Measurements from ENCODE around the gene CUBN. TPM values are rescaled to one million over a fixed set of nuclear protein-coding genes. Genes with fewer than 3 reads are reported as not detected.
"Not testable (repeated sequence)": the region's sequence is repeated elsewhere in the genome, so short reads cannot be mapped to it uniquely, and the experiment has no call there.

CUBN gene
- total RNA-seq, 1 donor from 2014 or later, result 1.4 TPM

DNA sequence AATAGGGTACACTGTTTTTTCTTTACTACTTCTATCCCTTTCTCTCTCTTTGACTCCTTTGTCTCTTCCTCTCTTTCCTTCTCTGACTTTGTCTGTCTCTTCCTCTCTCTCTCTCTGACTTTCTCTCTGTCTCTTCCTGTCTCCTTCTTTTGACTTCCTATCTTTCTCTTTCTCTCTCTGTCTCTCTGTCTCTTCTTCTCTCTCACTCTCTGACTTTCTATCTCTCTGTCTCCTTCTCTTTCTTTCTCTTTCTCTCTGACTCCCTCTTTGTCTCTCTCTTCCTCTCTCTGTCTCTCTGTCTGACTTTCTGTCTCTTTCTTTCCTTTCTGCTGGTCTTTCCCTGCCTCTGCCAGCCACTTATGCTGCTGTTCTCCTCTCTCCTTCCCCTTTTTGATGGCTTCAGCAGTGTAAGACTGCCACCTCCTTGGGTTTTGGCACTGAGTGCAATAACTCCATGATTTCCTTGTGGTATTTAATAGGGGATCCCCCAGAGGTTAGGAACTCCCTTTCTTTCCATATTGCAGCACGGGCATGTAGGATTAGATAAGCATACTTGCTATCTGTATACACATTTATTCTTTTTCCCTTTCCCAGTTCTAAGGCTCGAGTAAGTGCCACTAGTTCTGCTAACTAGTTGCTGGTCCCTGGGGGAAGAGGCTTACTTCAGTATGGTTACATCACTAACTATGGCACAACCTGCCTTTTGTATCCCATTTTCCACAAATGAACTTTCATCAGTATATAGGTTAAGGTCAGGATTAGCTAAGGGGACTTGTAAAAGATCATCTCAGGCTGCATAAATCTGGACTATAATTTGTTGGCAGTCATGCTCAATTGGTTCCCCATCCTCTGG is 116.3 kb downstream of the CUBN start:
- not testable (repeated sequence) for DNase-seq (ENCODE audit: low spot score)

DNA sequence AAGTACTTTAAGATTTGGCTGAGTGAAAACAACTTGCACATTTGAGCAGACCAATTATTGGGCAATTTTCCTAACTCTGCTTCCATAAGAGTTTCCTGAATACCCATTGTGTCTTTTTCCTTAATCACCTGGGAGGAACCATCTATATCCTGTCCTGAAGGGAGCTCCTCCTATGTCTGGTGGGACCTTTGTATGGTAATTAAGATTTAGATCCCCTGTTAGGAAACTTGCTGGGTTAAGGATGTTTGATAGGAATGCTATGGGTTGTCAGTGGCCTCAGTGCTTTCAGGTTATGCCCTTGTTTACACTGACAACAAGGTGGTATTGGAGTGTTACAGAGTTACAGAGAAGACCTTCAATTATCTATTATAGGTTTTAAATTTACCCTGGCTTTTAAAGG is 116.9 kb downstream of the CUBN start:
- DNase-seq (ENCODE audit: low spot score), result not testable (repeated sequence)

DNA sequence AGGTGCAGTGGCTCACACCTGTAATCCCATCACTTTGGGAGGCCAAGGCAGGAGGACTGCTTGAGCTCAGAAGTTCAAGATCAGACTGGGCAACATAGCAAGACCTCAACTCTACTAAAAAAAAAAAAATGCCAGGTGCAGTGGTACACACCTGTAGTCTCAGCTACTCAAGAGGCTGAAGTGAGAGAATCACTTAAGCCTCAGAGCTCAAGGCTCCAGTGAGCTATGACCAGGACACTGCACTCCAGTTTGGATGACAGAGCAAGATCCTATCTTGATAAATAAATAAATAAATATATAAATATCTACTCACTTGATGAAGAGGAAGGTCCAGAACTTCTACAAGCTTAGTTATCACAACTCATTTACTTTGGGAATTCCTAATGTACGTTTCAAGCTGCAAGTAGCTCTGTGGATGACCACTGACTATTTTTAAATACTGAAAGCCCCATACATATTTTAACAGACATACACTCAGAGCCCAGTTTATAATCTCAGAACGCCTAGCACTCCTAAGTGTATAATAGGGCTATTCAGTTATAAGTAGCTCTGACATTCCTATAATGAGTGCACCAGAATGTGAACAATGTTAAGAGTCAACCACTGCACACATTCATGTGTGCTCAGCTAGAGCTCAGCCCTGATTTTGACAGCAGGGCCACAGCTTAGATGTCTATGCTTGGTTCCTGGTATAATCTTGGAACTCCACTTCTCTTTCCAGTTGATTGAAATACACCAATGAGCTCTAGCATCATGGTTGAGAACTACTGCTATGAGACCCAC is 119.1 kb downstream of the CUBN start:
- DNase-seq (ENCODE audit: low spot score), result no peak

DNA sequence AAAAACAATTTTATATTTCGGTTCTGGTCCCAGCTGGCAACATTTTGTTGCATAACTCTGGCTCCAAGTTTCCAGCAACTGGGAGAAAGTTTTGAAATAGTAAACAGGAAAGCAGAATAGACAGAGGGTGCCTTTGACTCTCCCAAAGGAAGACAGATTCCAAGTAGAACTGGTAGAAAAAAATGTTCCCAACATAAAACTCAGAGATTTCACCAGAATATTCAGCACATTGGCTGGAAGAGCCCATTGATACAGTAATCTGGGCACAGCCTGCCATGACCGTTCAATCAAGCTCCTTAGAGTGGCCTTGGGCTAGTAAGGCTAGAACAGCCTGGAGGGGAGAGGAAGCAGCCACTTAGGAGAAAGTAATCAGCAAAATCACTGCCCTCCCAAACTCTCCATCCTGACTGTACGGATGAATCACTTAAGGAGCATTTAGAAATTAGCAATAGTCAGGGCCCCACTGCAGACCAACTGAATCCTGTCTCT is 120.4 kb downstream of the CUBN start:
- DNase-seq (ENCODE audit: low spot score), result no peak

DNA sequence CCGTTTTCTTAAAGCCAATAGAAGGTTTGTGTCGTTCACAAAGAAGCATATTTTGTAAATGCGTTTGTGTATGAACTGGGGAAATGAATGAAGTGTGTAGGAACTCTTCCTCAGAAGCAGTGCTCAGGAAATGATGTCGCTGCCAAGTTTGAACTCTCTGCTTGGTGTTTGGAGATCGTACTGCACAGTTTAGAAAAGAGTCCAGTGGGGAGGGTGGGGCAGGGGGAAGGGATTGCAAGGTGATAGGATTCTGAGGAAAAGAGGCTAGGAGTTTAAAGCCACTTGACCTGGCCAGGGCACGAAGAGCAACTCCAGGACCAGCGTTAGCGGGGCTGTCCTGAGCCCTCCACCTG is 122.2 kb downstream of the CUBN start:
- peak; percentile 50 for DNase-seq (ENCODE audit: low spot score)

DNA sequence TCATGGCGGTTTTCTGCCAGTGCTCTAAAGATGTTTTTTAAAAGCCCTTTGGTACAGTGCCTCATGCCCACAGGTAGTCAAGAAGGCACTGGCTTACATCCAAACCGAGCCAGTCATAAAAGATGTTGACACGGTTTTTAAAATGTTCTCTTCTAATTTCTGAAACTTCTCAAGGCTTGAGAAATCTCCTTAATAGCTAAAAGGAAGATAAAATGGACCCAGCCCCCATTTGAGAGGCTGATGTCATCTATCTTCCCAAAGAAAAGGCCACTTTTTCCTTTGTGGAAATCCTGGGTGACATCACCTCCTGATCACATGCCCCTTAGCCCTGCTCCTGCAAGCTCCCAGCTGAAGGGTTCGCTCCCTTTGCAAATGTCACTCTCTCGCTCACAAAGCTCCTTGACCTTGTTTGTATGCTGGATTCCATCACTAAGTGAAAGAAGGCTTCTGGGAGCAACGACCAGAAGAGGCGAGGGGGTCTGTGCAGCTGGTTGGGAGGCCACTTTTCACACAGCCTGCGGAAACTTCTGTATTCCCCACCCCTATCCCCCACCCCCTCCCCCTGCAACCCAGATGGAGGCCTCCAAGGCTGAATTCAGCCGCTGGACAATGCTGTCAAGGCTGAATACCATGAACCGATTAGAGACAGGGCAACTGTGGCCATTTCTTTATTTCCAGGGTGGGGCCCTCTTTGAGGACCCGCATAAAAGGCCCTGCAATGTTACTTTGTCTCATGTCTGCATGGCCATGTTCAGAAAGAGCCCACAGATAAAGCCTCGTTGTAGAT is 122.8 kb downstream of the CUBN start:
- no peak for DNase-seq (ENCODE audit: low spot score)

DNA sequence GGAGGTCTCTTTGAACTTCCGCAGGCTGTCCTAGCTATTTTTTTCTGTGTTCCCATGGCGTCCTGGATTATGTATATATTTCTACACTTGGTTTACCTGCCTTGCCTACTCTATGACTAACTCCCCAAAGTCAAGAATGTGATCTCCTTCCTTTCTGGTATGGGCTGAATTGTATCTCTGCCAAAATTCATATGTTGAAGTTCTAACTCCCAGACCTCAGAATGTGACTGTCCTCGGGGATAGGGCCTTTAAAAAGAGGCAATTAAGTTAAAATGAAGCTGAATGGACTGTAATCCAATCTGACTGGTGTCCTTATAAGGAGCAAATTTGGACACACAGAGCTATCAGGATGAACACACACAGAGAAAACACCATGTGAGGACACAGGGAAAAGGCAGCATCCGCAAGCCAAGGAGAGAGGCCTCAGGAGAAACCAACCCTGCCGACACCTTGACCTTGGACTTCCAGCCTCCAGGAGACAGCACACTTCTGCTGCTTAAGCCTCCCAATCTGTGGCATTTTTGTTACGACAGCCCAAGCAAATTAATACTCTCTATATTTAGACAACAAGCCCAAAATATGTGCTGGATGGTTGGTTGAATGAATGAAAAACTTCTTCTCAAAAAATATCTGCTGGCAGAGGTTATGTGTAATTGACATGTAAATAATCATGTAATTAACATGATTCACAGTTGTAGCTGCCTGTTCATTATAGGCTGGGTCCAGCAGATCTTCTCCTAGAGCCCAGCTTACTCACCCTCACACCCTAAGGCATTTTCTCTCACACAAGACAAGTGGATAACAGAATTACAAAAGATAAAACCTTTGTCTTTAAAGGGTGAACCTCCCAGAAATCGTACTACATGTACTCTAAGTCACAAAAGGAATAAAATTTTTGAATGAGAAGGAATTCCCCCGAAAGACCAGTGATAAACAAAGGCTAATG is 123.7 kb downstream of the CUBN start:
- no peak for DNase-seq (ENCODE audit: low spot score)

DNA sequence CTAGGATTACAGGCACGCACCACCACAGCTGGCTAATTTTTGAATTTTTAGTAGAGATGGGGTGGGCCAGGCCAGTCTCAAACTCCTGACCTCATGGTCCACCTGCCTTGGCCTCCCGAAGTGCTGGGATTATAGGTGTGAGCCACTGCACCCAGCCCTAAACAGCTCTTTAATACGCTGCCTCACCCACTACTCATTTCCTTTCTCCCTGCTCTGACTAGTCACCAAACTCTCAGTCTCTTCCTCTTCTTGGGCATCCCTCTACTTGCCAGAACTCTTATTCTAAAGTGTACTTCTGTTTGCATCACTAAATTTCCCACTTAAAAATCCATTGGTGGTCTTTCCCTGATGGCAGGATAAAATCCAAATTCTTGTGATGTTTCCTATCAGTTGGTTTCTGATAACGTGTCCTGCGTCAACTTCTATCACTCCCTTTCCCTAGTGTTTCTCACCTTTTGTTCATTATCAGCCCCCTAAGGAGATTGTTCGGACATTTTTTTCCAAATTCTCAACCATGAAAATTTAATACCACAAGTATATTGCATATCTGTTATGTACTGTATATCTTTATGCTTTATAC is 124.7 kb downstream of the CUBN start:
- no peak for DNase-seq (ENCODE audit: low spot score)

DNA sequence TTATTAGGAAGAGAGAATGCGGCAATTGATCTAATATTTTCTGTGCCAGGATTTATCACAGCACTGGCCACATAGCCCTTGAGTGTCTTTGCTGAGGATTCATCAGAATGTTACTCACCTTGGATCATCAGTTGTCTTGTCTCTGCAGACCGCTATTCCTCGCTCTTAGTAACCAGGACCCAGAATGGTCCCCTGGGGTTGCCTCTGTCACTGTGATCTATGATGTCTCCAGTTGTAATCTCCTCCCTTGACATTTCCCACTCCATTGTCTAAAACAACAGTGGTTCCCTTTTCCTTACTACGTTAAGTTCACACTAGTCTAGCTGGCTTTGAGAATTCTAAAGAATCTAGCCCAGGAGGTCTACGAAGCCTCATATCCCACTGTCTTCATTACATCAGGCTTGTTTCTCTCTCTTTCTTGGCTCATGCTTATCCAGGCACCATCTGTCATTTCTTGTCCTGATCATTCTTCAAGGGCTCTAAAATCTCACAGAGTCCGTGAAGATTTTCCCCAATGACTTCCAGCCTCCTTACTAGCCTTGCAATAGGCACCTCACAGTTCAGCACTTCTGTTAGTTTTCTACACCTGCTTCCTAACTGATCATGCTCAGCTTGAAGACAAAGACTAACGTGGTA is 125.8 kb downstream of the CUBN start:
- DNase-seq (ENCODE audit: low spot score), result no peak

DNA sequence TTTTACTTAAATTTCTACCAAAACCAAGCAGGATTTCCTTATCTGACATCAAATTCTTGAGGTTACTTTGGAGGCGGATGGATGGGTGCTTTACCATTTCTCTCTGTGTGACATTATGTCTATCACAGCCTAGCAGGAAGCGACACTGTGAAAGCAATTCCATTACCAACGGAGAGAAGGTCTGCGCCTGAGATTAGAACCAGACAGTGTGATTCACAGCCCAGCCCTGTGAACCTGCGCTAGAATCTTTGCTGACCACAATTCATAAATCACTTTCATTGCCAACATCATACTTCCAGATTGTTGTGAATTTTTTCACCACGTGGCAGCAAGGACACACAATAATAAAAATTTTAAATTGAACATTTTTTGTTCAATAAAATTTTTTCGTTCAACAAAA is 126.5 kb downstream of the CUBN start:
- DNase-seq (ENCODE audit: low spot score), result peak; percentile 58

DNA sequence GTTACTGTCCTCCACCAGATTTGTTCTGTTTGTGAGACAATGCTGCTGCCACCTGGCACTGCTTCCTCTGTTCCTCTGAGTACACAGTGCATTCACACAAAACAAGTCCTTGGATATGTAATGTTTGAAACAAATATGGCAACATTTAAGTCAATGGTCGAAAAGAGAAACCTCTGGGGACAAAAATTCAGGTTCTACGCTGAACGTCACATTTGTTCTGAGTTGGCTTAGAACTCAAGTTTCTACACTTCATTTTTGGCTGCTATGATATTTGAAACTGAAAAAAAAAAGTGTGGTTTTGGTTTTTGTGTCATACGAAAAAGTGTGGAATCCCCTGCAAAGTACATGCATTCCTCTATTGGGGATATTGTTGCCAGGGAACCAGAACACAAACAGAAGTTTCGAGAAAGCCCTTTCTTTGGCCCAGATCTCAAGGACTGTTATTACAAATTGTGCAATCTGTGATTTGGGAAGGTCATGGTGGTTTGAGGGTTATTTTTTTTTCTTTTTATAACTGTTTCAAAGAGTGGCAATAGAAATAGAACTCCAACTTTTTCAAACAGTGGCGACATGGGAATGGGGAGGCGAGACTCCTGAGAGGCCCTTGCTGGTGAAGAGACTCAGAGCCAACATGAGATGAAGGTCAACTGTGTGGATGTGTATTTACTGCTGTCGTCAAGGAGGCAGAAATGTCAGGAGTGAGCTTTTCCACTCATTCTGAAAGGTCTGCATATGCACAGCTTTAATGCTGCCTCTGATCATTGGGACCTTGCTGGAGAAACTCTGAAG is 127.5 kb downstream of the CUBN start:
- peak; percentile 85 for DNase-seq (ENCODE audit: low spot score)

DNA sequence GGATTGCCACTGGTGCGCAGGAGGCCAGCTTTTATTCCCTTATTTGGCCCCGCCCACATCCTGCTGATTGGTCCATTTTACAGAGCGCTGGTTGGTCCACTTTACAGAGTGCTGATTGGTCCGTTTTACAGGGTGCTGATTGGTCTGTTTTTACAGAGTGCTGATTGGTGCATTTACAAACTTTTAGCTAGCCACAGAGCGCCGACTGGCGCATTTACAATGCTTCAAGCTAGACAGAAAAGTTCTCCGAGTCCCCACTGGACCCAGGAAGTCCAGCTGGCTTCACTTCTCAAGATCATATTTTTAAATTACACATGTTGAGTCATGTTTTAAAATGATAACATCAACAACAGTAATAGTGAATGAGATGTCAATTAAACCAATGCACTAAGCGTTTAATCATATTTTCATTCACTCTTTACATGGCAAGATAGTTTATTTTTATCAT is 128.3 kb downstream of the CUBN start:
- no peak for DNase-seq (ENCODE audit: low spot score)

DNA sequence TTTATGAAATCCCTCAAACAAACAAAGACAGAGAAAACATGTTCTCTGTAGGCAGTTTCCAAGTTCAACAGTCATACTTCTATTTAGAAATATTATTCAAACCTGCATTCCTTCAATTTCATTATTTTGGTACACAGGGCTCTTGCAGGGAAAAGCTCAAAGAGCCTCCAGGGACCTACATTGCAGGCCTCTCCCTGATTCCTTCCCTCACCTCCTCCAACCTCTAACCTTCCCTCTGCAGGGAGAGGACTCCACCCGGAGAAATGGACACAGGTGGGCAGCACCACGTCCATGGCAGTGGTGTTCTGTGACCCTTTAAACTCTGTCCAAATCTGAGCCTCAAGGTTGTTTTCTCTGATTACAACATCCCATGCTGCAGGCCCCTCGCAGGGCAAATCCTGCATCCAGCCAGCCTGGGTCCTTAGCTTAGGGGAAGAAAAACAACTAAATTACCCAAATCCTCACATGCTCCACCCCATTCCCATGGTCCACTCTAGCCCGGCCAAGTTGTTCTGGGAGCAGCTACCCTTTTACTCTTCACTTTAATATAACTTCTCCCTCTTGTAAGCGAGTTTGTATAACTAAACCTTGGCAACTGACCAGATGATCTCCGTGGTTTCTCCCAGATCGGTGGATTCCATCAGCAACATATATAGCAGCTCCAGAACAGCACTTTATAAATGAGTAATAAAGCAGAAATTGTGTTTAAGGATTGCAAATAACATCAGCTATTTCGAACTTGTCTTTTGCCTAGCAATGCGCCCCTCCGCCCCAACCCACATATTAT is 129.8 kb downstream of the CUBN start:
- DNase-seq (ENCODE audit: low spot score), result peak; percentile 52

DNA sequence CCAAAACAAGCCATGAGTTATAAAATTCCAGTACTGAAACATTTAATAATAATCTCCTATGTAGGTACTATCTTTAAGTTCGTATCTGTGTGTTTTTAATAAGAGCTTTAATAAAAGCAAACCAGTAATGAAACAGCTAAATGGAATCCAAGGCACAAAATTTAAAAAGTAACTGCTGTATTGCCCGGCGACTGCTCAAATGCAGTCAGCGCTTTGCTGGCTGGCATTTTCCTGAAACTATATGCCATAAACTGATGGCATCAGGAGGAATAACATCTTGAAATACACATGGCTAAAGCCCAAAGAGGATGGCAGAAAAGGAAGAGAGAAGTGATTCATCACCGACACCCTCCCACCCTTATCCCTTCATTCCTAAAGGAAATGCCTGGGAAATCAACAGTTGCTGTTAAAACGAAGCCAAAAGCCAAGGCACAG is 133.1 kb downstream of the CUBN start:
- DNase-seq (ENCODE audit: low spot score), result peak; percentile 61

DNA sequence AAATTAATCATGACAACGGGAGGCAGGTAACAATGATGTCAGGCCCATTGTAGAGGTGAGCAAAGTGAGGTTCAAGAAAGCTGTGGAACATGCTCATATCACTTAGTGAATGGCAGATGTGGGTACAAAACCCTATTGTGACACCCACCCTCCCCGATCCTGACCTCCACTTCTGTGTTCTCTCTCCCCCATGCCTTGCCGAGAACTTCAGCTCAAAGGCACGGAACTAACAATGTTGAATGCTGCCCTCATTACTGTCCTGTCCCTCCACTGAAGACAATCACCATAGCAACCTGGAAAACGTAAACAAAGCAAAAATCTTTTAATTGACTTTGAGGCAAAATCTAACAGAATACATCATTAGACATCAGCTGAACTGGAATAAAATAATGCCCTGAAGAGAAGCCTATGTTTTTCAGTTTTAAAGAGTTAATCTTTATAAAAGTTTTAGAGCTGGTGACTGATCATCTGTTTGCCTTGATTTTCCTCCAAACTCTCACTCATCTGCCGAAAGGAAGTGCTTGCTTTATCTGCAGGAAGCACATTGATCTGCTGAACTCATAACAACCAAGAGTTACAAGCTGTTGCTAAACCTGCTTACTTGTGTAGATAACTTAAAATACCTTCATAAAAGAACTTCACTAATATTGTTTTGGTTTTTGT is 133.6 kb downstream of the CUBN start:
- DNase-seq (ENCODE audit: low spot score), result peak; percentile 82

DNA sequence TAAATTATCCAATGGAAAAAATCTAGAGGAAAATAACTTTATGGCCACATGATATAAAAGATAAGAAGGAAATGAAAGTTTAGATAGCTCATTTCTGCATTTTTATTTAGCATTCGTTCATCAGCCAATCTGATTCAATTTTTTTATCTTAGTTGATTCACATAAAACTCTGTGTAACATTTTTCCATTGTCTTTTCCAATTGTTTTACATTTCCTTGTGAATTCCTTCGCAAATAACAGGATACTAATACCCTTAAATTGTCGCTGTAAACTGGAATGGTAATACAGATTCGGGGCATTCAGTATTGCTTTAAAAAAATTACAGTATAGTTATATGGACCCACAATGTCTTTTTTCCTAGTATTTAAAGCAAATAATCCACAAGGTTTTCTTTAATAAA is 136.4 kb downstream of the CUBN start:
- DNase-seq (ENCODE audit: low spot score), result no peak

DNA sequence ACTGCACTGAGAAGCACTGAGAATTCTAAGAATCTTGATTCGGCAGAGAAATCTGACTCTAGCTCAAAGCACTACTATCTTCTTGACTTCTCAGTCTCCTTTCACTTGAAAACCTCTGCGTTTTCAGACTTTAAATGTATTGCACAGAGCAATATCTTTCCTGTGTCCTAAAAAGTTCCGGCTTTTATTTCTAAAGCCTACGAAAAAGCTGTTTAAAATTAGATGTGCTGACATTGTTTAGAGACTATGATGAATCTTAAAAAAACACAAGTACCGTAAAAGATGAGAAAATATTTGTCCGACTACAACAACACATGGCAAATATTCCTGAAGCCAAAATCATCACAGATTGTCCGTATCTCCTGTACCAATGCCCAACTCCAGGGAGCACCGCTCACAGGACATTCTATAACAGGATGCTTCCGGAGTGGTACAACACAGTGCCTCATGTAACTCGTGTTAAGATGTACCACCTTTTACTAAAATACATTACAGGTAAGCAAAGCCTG is 136.9 kb downstream of the CUBN start:
- DNase-seq (ENCODE audit: low spot score), result peak; percentile 60
